Measurements from ENCODE around the gene GJC1. TPM values are rescaled to one million over a fixed set of nuclear protein-coding genes. Genes with fewer than 3 reads are reported as not detected.

GJC1 gene
- total and polyA plus RNA-seq, 11 donors: 14.2 to 60.8 (median 24.9) TPM

DNA sequence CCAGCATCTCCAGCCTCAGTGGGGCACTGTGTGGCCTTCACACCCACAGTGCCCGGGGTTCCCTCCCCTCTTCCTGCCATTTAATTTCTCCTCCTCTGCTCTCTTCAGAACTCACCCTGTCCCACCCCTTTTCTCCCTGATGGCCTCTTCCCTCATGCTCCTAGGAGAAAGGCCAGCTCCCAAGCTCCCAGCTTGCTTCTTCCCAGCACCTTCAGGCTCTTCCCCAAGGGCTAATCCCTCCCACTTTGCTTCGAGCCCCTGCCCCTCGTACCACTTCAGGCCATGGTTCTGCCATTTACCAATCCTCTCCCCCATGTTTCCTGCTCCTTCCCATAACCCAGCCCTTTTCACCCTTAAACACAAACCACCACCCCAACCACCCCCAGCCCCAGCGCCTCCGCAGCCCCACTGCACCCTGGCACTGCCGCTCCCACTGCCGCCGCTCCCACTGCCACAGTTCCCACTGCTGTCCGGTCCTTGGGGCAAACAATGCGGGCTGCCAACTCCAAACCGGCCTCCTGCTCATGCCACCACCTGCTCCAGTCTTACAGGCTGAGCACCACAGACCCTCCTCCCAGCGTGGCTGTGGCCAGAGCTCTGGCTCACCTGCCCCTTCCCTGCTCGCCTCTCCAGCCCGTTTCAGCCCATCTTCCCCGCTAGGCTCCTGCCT lies 42.7 kb downstream of the GJC1 start:
- no peaks in the 10 kb centered on the region for H3K36me3 ChIP-seq
- H3K27ac ChIP-seq: peak overlapping the region; percentile 15 to 93 (median 76)
- no peak overlapping the region for H3K4me3 ChIP-seq
- no peaks in the 10 kb centered on the region for H3K9me3 ChIP-seq
- 64 to 74% (median 70%) methylated on average over 15 of the region's 15 CpGs for WGBS, 4 donors
- peak in 1 of 5 donors; percentile 49 for DNase-seq
- ATAC-seq: peak in 3 of 4 donors; percentile 3 to 18 (median 12)
- H3K27me3 ChIP-seq: no peaks in the 10 kb centered on the region
- TF ChIP-seq POLR2A (IDR thresholded peaks at IDR 0.05): no peak
- TF ChIP-seq, protein P1, sequence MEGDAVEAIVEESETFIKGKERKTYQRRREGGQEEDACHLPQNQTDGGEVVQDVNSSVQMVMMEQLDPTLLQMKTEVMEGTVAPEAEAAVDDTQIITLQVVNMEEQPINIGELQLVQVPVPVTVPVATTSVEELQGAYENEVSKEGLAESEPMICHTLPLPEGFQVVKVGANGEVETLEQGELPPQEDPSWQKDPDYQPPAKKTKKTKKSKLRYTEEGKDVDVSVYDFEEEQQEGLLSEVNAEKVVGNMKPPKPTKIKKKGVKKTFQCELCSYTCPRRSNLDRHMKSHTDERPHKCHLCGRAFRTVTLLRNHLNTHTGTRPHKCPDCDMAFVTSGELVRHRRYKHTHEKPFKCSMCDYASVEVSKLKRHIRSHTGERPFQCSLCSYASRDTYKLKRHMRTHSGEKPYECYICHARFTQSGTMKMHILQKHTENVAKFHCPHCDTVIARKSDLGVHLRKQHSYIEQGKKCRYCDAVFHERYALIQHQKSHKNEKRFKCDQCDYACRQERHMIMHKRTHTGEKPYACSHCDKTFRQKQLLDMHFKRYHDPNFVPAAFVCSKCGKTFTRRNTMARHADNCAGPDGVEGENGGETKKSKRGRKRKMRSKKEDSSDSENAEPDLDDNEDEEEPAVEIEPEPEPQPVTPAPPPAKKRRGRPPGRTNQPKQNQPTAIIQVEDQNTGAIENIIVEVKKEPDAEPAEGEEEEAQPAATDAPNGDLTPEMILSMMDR (IDR thresholded peaks at IDR 0.05): no peak
- H3K4me1 ChIP-seq: peaks cover 0 to 37% (median 22%) of the 10 kb centered on the region in 12 donors
- intact Hi-C loops (cut with DNase I): loop anchor here in 1 of 10 donors (5.0 kb wide), 1 partner anchor 55 kb away; no protein-coding TSS in a partner anchor

DNA sequence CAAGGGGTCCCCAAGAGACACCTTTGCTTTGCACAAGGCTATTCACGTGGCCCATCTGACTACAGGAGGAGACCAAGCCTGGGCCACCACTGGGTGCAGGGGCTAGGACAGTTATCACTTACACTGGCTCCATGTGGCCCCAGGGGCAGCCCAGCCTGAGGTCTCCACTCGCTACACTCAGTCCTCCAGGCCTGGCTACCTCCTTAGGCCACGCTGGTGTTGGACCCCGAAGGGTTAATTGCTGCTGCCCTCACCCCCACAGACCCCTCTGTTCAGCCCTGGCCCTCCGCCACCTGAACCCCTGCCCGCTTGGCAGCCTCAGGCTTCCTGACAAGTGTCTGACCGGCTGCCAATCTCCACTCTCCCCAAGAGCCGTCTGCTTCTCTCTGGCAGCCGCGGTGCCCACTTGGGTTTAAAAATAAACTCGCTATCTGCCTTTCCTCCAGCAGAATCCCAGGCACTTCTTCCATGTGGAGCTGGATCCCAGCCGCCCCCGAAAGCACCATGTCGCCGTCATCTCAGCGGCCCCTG lies 43.5 kb downstream of the GJC1 start:
- no peaks in the 10 kb centered on the region for H3K9me3 ChIP-seq
- WGBS, 4 donors: 18 to 43% (median 32%) methylated on average over 10 to 16 of the region's 16 CpGs
- no peaks in the 10 kb centered on the region for H3K27me3 ChIP-seq
- ATAC-seq: peak; percentile 78 to 86 (median 84)
- H3K4me3 ChIP-seq: no peak overlapping the region
- H3K4me1 ChIP-seq: peaks cover 0 to 45% (median 29%) of the 10 kb centered on the region in 12 donors
- no peak for TF ChIP-seq POLR2A (IDR thresholded peaks at IDR 0.05)
- TF ChIP-seq, protein P1 (IDR thresholded peaks at IDR 0.05): no peak
- intact Hi-C loops (cut with DNase I): loop anchor here in 1 of 10 donors (5.0 kb wide), 1 partner anchor 56 kb away; no protein-coding TSS in a partner anchor
- peak overlapping the region in 11 of 12 donors; percentile 44 to 93 (median 77) for H3K27ac ChIP-seq
- H3K36me3 ChIP-seq: no peaks in the 10 kb centered on the region
- peak; percentile 69 to 86 (median 78) for DNase-seq

DNA sequence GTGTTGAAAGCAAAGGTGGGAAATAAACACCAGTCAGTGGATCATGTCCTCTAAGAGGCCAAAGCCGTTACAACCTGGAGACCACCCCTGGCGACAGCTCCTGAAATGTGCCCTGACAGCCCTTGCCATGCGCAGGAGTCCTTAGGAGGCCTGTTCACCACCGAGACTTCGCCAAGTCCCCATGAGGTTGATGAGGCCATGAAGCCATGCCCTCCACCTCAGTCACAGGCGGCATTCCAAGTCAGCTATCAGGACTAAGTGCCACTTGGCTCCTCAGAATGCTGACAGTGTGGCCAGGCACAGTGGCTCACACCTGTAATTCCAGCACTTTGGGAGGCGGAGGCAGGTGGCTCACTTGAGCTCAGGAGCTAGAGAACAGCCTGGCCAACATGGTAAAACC lies 44.2 kb downstream of the GJC1 start:
- Histone ChIP-seq H3K27me3 (no peaks in the 10 kb centered on the region), H3K27ac (peak overlapping the region in 6 of 12 donors; percentile 65 to 89 (median 80)), H3K4me1 (peaks cover 4 to 52% (median 35%) of the 10 kb centered on the region in 12 donors), H3K9me3 (no peaks in the 10 kb centered on the region), H3K36me3 (no peaks in the 10 kb centered on the region), H3K4me3 (no peak overlapping the region)
- TF ChIP-seq POLR2A (IDR thresholded peaks at IDR 0.05): no peak
- TF ChIP-seq, protein P1 (IDR thresholded peaks at IDR 0.05): no peak
- WGBS, 4 donors: 55 to 67% (median 62%) methylated on average over 7 of the region's 7 CpGs
- DNase-seq (peak in 1 of 5 donors; percentile 55), ATAC-seq (peak in 3 of 4 donors; percentile 7 to 16 (median 14))
- intact Hi-C loops (cut with DNase I): loop anchor here in 1 of 10 donors (5.0 kb wide), 1 partner anchor 56 kb away; no protein-coding TSS in a partner anchor

DNA sequence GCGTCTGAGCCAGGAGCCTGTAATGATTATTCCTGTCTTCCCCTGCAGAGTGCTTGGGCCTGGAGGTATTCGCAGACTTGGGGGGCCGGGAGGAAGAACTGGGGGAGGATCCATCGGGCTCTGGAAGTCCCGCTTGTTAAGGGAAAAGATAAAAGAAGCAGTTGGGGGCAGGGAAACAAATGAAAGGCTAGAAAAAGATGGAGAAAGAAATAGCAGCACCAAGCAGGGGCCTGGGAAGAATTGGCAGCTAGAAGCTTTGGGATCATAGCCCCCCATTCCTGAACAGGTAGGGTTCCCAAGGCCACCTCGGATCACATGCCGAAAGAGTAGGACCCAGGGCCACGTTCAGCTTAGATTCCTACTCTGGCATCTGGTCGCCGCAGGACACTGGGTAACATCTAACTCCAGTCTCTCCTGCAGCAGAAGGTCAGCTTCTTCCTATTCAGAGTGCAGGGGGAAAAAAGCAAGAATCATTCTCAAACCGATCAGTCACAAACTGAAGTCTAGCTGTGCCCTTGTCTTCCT lies 47.7 kb downstream of the GJC1 start:
- peak in 1 of 5 donors; percentile 19 for DNase-seq
- Histone ChIP-seq H3K4me3 (peak overlapping the region in 5 of 12 donors; percentile 5 to 25 (median 13)), H3K36me3 (no peaks in the 10 kb centered on the region), H3K9me3 (no peaks in the 10 kb centered on the region), H3K27me3 (no peaks in the 10 kb centered on the region), H3K4me1 (peaks cover 4 to 65% (median 43%) of the 10 kb centered on the region in 12 donors), H3K27ac (peak overlapping the region; percentile 51 to 93 (median 80))
- intact Hi-C loops (cut with DNase I): loop anchor here in 4 of 10 donors (2.0 to 5.0 kb wide), 2 partner anchors 45 to 48 kb away; partner anchors contain the start of gene GJC1 (in 1 of the 4)
- no peak for TF ChIP-seq POLR2A (IDR thresholded peaks at IDR 0.05)
- 15 to 22% (median 18%) methylated on average over 11 of the region's 11 CpGs for WGBS, 4 donors
- ATAC-seq: no peak
